Panc1 (cell line): ENCODE results near the gene TIGD6. TPM values are rescaled to one million over a fixed set of nuclear protein-coding genes. Genes with fewer than 3 reads are reported as not detected.

Experiments
- ATAC-seq: fragments of 200-7000 bp; cut with Tn5 transposase; 2 replicates; pipeline ENCODE4 v1.9.1; 2020; ENCODE audit warnings: mild to moderate bottlenecking, moderate library complexity
- BruUV-seq: library from RNA; stranded (reverse); fragments of 400-500 nt; replicated peaks from 2 replicates; lab custom pipeline; 2021; lab: Mats Ljungman, UMichigan
- CTCF ChIA-PET: fragments of 300-600 bp; sonication (Branson Sonifier 250); formaldehyde crosslinking; loops from one replicate; lab custom pipeline; 2022; ENCODE audit warnings: antibody characterized with exemption; lab: Charles Lee
- POLR2A ChIA-PET: fragments of 300-600 bp; sonication (Branson Sonifier 250); formaldehyde crosslinking; loops from one replicate; lab custom pipeline; 2022; ENCODE audit warnings: antibody characterized with exemption; lab: Charles Lee
- DNase-seq: peaks from one replicate; pipeline ENCODE4 v3.0.0-alpha.2; 2010; ENCODE audit warnings: low read depth, low spot score
- H3K27ac ChIP-seq: 2 replicates; pipeline ENCODE4 v1.5.1; 2011; ENCODE audit warnings: mild to moderate bottlenecking, low read length, inconsistent platforms
- H3K27me3 ChIP-seq: fragments of 200-500 bp; sonication (Bioruptor generic); 2 replicates; pipeline ENCODE4 v1.6.0; 2014; ENCODE audit warnings: low read length, inconsistent platforms; ENCODE audit not compliant: control insufficient read depth, insufficient read depth
- H3K36me3 ChIP-seq: fragments of 200-500 bp; sonication (Bioruptor generic); 2 replicates; pipeline ENCODE4 v1.5.1; 2014; ENCODE audit warnings: inconsistent platforms, mild to moderate bottlenecking, low read length, moderate library complexity; ENCODE audit not compliant: control insufficient read depth, insufficient read depth
- H3K4me1 ChIP-seq: 2 replicates; pipeline ENCODE4 v1.5.1; 2011; ENCODE audit warnings: inconsistent platforms, mild to moderate bottlenecking, low read length, moderate library complexity; ENCODE audit not compliant: control insufficient read depth, insufficient read depth
- H3K4me3 ChIP-seq, 2 experiments: 2 replicates each; pipeline ENCODE4 v1.5.1; 2011 to 2012; ENCODE audit warnings: low read depth in 2 of 2, low read length in 2 of 2, mild to moderate bottlenecking in 2 of 2, inconsistent platforms in 1 of 2, moderate library complexity in 1 of 2
- H3K9me3 ChIP-seq: fragments of 200-500 bp; sonication (Bioruptor generic); 2 replicates; pipeline ENCODE4 v1.5.1; 2014; ENCODE audit warnings: low read depth, mild to moderate bottlenecking, inconsistent platforms, low read length, moderate library complexity; ENCODE audit not compliant: control insufficient read depth, insufficient read depth
- CTCF ChIP-seq: fragments of 450-650 bp; IDR thresholded peaks from 2 replicates; pipeline ENCODE4 v1.5.1; 2017; ENCODE audit warnings: mild to moderate bottlenecking
- POLR2AphosphoS5 ChIP-seq: IDR thresholded peaks from 2 replicates; pipeline ENCODE4 v1.6.1; 2012; ENCODE audit warnings: mild to moderate bottlenecking, low read depth, low read length, moderate library complexity
- REST ChIP-seq, 2 experiments: IDR thresholded peaks; 2 replicates each; pipeline ENCODE4 v1.6.1; 2011 to 2012; ENCODE audit warnings: low read depth in 2 of 2, control low read depth in 1 of 2, low read length in 1 of 2, mild to moderate bottlenecking in 1 of 2, moderate library complexity in 1 of 2; ENCODE audit not compliant: insufficient read depth in 1 of 2
- SIN3A ChIP-seq: IDR thresholded peaks from 2 replicates; pipeline ENCODE4 v1.6.1; 2012; ENCODE audit warnings: low read depth, mild to moderate bottlenecking, low read length, moderate library complexity, borderline replicate concordance; ENCODE audit not compliant: insufficient read depth
- TCF7L2 ChIP-seq: IDR thresholded peaks from 2 replicates; pipeline ENCODE4 v1.6.1; 2011; ENCODE audit warnings: mild to moderate bottlenecking, low read depth, low read length, inconsistent platforms
- in situ Hi-C: cut with HindIII; loops from 2 replicates; pipeline ENCODE4 v1.10.0; 2016; ENCODE audit warnings: low sequenced_read_pairs, low pct_unique_long_range_greater_than_20kb
- intact Hi-C: fragments of 100-400 bp; cut with micrococcal nuclease; formaldehyde crosslinking; loops from one replicate; pipeline ENCODE4 v1.10.0; 2022; ENCODE audit not compliant: unreplicated experiment
- total RNA-seq: library from RNA; stranded (reverse); gene quantifications from one replicate; pipeline ENCODE4 v1.2.1, GENCODE V29; 2021; ENCODE audit not compliant: unreplicated experiment

TIGD6 gene
- total RNA-seq, 1 experiment from 2014 or later: 7.1 TPM

DNA sequence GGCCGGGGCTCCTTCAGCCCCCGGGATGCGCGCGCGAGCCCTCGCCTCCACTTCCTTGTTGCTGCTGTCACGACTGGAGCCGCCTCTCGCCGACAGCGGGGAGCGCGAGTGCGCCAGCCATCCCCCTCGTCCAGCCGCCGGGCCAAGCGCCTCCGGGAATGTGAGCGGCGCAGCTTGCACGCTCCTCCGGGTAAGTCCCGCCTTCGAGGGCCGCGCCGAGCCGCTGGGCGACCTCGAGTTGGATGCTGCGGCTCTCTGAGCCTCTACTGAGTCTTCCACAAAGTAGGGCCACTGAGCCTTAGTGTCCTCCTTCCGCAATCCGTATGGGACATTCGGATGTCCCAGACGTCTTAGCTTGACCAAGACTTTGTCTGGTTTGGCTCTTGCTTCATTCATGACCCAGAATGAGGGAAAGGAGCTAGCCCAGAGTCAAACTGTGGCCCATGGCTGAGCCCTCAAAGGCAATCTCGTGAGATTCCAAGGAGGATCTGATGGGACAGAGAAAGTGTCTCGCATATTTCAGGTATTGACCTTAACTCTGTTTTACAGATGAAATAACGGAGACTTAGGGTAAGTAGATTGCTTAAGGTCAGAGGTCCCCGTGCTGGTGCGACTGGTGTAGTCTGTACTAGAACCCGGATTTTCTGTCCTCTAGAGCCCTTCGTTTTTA lies 671 bp upstream of the TIGD6 start:
- CTCF ChIA-PET: no interaction called here
- in situ Hi-C loops: no loop called here

DNA sequence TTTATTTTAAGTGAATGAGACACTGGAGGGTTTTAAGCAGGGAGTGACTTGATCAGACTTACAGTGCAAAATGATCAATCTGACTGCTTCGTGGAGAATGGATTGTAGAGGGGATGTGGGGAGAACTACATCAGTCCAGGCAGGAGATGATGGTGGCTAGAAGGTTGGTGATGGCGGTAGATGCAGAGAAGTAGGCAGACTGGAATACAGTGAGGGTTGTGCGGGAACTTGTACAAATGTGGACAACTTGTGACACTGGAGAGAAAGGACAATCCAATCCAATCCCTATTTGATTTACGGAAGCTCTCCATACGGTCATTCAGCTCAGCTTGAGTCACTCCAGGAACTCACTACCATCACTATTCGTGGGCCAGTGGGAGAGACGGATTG lies 593 bp downstream of the TIGD6 start:
- BruUV-seq: TSS peak; percentile 76
- H3K27ac ChIP-seq: peak overlapping the region; percentile 97
- peak; percentile 1 for ATAC-seq
- peak overlapping the region; percentile 92 to 100 for H3K4me3 ChIP-seq
- peaks cover 2% of the 10 kb centered on the region; the same call in 1 of the 2 replicates for H3K36me3 ChIP-seq
- no peaks in the 10 kb centered on the region for H3K27me3 ChIP-seq
- POLR2A ChIA-PET: no interaction called here
- no peaks in the 10 kb centered on the region for H3K9me3 ChIP-seq
- intact Hi-C loops: no loop called here
- no peak for DNase-seq
- in situ Hi-C loops: no loop called here
- TF ChIP-seq POLR2AphosphoS5 (no peak), REST (IDR thresholded peaks at IDR 0.05; ENCODE audit: insufficient read depth in 1 of 2, low read depth in 2 of 2, low read length in 1 of 2) (no peak), SIN3A (no peak), CTCF (no peak), TCF7L2 (no peak)
- CTCF ChIA-PET: no interaction called here
- H3K4me1 ChIP-seq: peaks cover 17% of the 10 kb centered on the region

More for the DNA sequence above, 671 bp upstream of the TIGD6 start:
- no peak for DNase-seq
- TF ChIP-seq REST (IDR thresholded peaks at IDR 0.05; ENCODE audit: insufficient read depth in 1 of 2, low read depth in 2 of 2, low read length in 1 of 2) (no peak), SIN3A (no peak), CTCF (no peak), POLR2AphosphoS5 (no peak), TCF7L2 (no peak)
- H3K9me3 ChIP-seq: no peaks in the 10 kb centered on the region
- POLR2A ChIA-PET: no interaction called here
- H3K27me3 ChIP-seq: no peaks in the 10 kb centered on the region
- H3K36me3 ChIP-seq: peaks cover 2% of the 10 kb centered on the region; the same call in 1 of the 2 replicates
- H3K4me1 ChIP-seq: peaks cover 17% of the 10 kb centered on the region
- peak; percentile 50 for ATAC-seq
- peak overlapping the region; percentile 97 for H3K27ac ChIP-seq
- intact Hi-C loops: no loop called here
- BruUV-seq: no TSS peak
- peak overlapping the region; percentile 92 to 100 for H3K4me3 ChIP-seq
